GM11168 (cell line): ENCODE results near the gene ZNF831.

Source experiments
- in situ Hi-C: fragments of 300-500 bp; cut with MboI; formaldehyde crosslinking; loops from one replicate; pipeline ENCODE4 v1.12.0; 2022; ENCODE audit warnings: low sequenced_read_pairs; ENCODE audit not compliant: unreplicated experiment

The ZNF831 gene

GRCh38 chr20:59232618-59233017, 69.0 kb downstream of the ZNF831 start:
- in situ Hi-C loops = no loop called here

- in situ Hi-C loops = no loop called here
Observed at GRCh38 chr20:59235226-59235625, 71.6 kb downstream of the ZNF831 start.

- in situ Hi-C loops = no loop called here
Observed at GRCh38 chr20:59240006-59240405, 76.4 kb downstream of the ZNF831 start.

DNA sequence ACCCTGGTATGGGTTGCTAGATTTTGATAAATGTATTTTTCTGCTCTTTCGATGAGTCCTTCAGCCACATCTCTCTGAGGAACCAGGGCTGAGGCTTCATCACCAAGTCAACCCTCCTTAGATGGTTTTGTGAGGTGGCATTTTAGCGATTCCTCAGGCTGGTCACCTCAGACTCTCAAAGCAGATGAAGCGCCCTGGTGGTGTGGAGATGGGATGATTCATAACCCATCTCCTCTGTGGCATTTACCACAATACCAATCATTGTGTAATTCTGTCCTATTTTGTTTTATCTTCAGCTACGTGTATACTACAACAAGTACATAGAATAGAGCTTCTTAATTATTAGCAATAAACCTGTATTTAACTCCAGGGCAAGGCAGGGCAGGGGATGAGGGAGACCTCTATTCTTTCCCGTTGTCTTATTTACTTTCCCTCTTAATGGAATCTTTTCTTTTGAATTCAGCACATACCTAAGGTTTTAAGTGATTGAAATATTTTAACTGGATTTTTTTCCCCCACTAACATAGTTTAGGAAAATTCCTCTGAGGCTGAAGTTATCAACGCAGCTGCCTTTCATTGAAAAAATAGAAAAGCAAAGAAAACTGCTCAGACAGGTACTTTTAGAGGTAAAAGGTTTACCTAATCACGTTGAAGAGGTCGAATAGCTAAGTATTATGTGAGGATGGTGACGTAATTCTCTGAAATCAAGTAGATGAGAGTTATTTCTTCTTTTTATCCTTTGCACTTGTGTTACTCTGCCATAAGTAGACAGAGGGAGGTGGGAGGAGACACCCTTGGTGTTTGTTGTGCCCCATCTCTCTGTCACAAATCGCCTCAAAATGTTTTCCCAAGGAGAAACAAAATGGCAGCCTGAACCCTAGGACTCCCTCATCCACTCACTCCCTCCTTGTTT, 79.3 kb downstream of the ZNF831 start:
- in situ Hi-C loops = no loop called here

- in situ Hi-C loops = no loop called here
Observed at GRCh38 chr20:59246691-59247400, 83.2 kb downstream of the ZNF831 start.

- in situ Hi-C loops = no loop called here
Observed at GRCh38 chr20:59247731-59248684, 84.4 kb downstream of the ZNF831 start.

DNA sequence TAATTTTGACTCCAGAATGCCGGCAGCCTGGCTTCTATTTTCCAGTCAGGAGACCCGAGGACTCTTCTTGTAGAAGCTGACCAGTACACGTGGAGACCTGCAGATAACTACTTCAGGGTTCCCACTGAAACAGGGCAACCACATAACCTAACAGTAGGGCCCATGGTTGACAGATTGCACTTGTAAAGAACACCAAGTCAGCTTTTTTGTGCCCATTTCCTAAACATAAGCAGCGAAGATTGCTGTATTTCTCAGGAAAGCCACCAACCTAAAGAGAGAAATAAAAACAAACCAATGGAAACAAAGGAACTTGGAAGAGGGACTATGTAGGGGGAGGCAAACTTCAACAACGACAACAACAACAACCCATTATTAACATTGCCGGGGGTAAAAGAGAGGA, 86.7 kb downstream of the ZNF831 start:
- in situ Hi-C loops = no loop called here

- in situ Hi-C loops = no loop called here
Observed at GRCh38 chr20:59253325-59253724, 89.7 kb downstream of the ZNF831 start.

GRCh38 chr20:59253779-59254319, 90.2 kb downstream of the ZNF831 start:
- in situ Hi-C loops = no loop called here

- in situ Hi-C loops = no loop called here
Observed at GRCh38 chr20:59255256-59255655, 91.6 kb downstream of the ZNF831 start.

DNA sequence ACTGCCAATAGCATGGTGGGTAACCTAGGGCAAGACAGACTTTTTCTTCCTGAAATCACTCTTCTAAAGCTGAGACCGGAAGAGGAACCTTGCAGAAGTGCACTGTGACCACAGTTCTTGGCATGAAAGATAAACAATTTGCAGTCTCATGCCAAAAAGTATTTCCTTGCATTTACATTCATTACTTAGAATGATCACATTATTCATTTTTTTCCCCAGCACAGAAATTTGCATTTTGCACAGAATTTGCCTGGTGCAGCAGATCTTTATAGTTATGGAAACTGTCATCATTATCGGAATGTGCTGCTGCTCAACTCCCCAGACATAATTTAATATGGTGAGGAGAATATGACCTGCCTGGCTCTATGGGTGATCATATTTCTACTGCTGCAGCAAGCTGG, 94.6 kb downstream of the ZNF831 start:
- in situ Hi-C loops = no loop called here

GRCh38 chr20:59259946-59260345, 96.3 kb downstream of the ZNF831 start:
- in situ Hi-C loops = no loop called here

DNA sequence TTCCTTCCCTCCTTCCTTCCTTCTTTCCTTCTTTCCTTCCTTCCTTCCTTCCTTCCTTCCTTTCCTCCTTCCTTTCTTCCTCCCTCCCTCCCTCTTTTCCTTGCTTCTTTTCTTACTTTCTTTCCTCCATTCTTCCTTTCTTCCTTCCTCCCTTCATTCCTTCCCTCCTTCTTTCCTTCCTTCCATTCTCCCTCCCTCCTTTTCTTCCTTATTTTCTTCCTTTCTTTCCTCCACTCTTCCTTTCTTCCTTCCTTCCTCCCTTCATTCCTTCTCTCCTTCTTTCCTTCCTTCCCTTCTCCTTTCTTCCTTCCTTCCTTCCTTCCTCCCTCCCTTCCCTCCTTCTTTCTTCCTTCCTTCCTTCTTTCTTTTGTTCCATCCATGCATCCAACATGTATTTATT, 101.7 kb downstream of the ZNF831 start:
- in situ Hi-C loops = no loop called here

DNA sequence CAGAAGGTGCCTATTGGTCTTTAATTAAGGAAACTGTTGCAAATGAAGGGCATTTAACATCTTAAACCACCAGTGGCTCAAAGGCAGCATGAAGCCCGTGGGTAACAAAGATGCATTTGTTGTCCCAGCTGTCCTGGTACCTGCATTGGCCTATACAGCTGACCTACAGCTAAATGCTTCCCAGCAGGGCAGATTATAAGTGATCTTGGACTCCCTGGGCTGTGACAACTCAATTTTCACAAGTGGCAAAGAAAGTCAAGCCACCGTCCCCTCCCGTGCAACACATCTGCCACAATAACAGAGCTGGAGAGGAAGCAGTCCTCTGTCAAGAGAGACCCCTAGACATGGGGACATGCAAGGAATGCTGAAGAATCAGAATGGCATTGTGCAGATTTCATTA, 105.2 kb downstream of the ZNF831 start:
- in situ Hi-C loops = no loop called here

- in situ Hi-C loops = no loop called here
Observed at GRCh38 chr20:59269411-59270025, 105.9 kb downstream of the ZNF831 start.

- in situ Hi-C loops = no loop called here
Observed at GRCh38 chr20:59270380-59270779, 106.8 kb downstream of the ZNF831 start.

- in situ Hi-C loops = no loop called here
Observed at GRCh38 chr20:59273739-59274357, 110.2 kb downstream of the ZNF831 start.

GRCh38 chr20:59276938-59277337, 113.3 kb downstream of the ZNF831 start:
- in situ Hi-C loops = no loop called here

- in situ Hi-C loops = no loop called here
Observed at GRCh38 chr20:59284470-59284869, 120.8 kb downstream of the ZNF831 start.
